Suppressor macrophage treated with lipopolysaccharide for 1 hour (primary cell): ENCODE results near the gene TMEM30B.
A peak's percentile ranks its signal among the peaks of the same experiment; 100 is the strongest.

Experiments
- DNase-seq, 3 donors: peaks; one replicate each; pipeline ENCODE4 v3.0.0-alpha.2; 2020 to 2022

Gene TMEM30B

DNA sequence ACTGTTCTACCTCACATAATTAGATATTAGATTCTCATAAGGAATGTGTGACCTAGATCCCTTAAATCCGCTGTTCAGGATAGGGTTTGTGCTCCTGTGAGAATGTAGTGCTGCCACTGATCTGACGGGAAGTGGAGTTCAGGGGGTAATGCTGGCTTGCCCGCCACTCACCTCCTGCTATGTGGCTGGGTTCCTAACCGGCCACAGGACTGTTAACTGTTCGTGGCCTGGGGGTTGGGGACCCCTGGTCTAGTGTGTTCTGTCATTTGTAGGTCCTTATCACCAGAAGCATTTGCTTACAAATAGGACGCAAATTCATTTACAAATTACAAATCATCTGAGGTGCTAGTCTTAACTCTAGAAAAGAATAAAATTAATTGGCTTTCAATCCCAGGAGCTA is 16.4 kb upstream of the TMEM30B start:
- DNase-seq = no peak

DNA sequence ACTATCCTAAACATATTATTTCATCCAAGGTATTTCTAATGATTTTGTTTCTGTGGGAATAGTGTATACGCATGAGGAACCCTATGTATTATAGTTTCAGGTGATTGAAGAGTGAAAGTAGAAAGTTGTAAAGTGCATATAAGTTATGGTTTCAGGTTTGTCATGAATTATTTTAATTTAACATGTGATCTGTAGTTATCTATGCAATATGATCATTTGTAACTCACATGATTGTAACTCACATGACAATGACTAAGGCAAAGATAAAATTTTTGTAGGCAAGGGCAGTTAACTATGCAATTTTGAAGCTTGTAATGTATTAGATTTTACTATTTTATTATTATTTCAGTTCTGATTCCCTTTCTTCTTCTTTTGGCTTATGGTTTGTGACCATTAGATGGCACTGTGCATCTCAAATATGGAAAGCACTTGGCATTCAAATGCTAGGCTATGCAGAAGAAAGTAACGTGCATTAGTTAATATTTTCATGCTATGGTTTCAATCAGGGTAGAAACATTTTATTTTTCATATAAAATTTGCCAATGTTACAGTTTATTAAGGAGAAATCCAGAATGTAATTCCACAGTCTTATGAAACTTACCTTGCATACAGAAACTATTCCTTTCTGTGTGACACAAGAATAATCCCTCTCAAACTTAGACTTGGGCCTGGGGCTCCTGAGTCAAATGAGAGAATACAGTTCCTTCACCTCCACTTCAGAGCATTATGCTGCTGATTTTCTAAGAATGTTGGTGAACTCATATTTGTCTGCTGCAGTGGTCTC is 15.8 kb upstream of the TMEM30B start:
- DNase-seq = peak; percentile 58 to 76 (median 69)

DNA sequence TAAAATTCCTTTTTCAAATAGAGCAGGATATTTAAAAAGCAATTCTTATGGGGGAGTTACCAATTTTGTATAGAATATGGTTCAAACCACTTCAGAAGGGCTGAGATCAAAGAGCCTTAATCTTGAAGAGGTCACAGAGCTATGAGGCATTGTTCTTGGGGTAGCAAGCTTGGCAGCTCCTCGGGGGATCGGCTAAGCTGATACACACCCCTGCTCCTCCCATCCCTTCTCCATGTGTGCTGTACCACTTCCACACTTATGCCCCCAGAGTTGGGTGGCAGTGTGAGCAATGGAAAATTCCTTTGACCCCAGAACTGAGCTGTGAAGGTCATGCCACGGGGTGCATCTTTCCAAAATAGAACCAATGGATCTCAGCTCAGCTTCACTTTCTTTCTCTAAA is 15.0 kb upstream of the TMEM30B start:
- DNase-seq = no peak

DNA sequence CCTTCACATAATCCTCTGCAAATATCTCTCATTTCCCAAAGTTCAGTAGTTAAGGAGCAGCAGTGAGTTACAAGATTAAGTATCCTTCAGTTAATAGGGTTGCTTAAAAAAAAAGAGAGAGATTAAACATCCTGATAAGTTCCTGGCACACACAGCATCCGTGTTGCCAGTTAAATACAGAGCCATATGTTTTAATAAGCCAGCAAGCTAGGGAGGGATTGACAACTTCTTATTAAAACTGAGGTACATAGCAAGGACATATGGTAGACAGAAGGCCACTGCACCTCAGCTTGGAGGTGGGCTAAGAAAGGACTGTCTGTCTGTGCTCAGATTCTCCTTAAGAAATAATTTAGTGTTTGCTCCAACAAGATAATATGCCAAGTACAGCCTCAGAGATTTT is 9.6 kb upstream of the TMEM30B start:
- no peak for DNase-seq

DNA sequence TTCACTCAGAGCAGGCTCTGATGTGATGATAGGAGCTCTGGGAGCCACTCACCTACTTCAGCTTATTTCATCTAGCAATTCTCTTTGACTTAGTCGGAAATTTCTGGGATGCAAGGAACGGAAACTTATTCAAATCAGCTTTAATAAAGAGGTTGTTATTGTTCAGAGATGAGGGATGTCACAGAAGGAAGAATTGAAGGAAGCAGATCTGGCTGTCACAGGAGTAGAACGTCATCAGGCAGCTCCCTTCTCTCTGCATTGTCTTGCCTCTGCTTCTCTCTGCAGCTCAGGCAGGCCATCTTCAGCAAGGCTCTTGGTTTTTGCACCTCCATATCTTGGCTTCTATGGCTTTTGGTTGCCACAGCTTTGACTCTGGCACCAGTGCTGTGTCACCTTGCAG is 7.6 kb upstream of the TMEM30B start:
- DNase-seq = no peak

DNA sequence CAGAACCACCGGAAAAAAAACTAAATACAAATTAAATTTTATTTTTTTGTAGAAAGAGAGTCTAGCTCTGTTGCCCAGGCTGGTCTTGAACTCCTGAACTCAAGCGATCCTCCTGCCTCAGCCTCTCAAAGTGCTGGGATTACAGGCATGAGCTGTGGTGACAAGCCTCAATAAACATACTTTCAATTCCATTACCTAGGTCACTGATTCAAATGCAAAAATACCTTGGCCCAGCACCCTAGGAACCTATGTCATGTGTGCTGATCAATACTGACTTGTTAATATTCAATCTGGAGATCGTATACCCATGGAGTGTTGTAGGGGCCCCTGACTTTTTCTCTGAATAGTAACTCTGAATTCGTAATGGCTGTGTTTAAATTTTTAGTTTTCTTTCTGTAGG is 7.1 kb upstream of the TMEM30B start:
- no peak for DNase-seq

DNA sequence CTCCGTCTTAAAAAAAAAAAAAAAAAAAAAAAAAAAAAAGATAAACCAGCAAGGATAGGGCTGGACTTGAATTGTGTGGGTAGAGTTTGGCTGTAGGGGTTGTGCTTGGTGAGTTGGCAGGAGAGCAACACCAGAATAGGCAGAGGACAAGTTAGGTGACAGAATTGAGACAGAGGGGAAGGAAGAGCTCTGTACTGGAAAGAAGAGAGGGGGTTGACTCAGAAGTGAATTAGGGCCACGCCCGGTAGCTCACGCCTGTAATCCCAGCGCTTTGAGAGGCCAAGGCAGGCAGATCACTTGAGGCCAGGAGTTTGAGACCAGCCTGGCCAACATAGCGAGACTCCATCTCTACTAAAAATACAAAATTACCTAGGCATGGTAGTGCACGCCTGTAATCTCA is 6.1 kb upstream of the TMEM30B start:
- no peak for DNase-seq

DNA sequence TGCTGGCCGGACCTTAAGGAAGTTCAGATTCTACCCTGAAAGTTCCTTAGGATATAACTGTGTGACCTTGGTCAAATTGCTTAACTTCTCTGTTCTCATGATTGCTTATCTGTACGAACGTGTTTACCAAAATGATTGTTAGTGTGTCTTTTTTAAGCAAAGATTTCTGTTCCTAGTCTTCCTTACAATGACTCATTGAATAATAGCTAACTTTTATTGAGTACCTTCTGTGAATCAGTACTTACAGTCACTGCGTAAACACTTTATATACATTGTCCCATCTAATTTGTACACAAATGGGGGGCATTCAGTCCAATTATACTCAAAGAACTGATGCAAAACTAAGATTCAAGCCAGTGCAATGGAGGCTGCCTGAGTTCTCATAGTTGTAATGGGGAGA is 4.2 kb upstream of the TMEM30B start:
- DNase-seq = no peak

DNA sequence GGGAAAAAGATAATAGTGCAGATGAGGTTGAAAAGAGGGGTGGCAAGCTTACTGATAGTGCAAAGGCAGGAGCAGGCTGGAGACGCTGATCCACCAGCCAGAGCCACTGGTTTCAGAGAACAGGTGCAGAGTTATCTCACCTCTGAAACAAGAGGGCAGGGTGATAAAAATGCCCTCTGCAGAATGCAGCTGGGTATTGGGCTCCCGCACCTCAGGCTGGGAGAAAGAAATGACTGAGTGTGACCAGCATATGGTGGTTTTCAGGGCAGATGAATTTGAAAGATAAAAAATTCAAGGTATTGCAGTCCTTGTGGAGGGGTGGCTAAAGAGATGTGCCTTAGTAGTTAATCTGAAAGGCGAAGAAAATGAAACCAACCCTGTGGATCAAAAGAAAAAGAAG is 2.9 kb upstream of the TMEM30B start:
- no peak for DNase-seq

DNA sequence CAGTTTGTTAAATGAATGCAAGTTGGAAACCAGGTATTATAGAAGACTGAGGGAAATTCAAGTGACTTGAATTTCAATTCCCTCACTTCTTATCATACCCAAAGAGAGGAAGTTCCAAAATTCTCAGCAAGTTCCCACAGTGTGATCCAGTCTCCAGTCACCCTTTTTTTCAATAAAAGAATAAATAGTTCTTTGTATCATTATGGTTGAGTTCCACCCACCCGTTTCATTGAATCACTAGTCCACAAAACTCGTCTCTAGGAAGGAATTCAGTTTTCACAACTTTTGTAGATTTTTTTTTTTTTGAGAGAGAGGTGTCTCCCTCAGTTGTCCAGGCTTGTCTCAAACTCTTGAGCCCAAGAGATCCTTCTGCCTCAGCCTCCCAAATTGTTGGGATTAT is 1.6 kb upstream of the TMEM30B start:
- no peak for DNase-seq

DNA sequence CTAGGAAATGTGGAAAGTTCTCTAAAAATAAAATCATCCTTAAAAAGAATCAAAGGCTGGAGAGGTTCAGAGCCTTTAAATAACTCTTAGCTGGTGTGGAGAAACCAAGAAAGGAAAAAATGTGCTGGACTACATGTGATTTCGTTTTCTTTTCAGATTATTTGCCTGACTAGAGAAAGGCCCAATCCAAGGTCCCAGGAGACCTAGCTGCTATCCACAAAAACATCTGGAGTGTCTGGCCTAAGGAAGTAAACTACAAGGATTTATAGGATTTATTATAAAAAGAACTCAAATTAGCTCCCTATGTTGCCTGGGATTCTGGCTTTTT is 774 bp upstream of the TMEM30B start:
- no peak for DNase-seq

DNA sequence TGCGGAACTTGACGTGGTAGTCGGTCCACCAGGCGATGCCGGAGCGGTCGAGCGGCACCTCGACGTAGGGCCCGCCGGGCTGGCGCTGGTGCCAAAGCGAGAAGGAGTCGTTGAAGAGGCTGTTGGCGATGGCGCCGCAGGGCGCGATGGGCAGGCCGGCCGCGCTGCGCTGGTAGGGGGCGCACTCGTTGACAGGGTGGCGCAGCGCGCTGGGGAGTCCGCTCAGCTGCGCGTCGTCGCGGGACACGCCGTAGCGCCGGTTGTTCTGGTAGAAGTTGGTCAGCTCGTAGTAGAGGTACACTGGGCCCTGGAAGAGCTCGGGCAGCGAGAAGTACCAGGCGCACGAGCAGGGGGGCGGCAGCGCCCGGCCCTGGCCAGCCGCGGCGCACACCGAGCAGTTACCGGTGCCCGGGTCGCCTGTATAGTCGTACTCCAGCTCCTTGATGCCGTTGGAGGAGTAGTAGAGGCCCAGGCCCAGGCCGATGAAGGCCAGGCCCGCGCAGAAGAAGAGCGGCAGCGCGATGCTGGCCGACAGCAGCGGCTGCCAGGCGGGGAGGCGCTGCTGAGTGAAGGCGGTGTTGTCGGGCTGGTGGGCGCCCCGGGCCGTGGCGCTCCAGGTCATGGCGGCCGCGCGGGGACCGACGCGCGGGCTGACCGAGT is 482 bp downstream of the TMEM30B start:
- peak; percentile 45 to 82 (median 65) for DNase-seq

DNA sequence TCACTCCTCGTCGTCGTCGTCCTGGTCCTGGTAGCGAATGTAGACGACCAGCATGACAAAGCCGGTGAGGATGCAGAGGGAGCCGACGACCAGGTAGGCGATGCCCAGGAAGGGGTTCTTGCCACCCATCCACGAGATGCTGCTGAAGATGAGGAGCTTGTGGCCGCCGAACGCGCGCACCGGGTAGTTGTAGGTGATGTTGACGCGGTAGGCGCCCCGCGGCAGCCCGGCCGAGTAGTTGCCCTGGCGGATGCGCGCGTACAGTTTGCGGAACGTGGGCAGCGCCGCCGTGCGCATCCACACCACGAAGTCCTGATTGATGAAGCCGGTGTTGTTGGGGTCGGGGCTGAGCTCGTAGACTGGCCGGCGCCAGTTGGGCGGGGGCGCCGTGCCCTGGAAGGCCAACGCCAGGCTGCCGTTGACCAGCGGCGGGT is 1.0 kb downstream of the TMEM30B start:
- no peak for DNase-seq

DNA sequence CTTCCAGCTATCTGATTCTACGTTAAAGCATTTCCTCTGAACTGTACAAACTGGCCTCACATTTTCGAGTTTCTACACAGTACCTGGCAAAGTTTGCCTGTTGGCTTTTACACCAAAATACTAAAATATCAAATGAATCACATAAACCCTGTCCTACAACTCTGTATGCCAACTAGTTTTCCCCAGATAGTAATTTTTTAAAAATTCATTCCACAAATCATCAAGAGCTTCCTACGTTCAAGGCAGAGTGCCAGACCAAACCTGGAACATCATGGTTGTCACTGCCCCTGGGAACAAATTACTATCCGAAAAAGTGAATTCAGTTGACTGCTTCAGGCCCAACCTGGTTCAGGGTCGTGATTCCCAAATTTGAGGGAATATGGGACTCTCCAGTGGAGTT is 2.1 kb downstream of the TMEM30B start:
- DNase-seq = no peak

DNA sequence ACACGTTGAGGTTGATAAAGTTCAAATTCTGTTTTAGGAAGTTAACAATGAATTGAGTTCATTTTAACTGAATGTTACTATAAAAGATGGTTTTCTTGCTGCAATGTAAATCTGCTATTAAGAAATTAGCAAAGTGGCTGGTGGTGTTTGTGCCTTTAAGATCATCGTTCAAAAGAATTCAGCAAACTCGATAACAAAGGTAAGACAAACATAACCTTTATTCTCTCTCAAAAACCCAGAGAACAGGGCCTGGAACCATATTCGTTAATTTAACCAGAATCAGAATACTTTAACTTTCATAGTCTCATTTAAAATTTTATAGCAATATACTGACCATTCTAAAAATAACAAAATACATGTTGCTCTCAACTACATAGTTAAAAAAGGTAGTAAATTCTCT is 3.4 kb downstream of the TMEM30B start:
- DNase-seq = no peak

DNA sequence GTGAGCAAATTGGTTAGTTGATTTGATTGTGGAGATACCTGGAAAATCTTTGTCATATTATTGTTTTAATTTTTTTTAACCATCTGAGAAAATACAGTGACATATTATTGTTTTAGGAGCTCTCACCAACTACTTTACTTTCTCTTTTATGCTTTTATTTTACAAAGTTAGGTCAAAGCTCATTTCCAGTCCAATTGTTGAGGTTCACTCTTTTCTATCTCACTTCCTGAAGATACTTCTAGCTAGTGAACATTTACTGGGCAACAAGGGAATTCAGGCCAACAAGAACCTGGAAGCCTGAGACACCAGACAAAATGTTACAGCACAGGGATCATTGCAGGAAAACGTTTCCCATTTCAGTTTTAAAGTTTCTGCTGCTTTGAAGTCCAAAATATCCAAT is 3.9 kb downstream of the TMEM30B start:
- no peak for DNase-seq

DNA sequence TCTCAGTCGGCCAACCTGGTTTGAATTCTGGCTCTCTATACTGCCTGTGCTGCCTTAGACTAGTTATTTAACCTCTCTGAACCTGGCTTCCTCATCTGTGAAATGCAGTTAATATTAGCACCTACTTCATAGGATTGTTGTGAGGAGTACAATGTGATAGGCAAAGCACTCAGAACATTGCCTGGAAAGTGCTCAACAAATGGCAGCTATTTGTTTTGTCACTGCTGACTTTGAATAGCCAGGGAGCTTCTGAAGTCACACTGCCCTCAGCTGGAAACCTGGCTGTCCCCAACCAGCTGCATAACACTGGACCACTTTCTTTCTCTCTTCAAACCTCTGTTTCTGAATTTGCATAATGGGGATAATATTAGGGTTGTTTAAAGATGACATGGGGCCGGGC is 9.6 kb downstream of the TMEM30B start:
- no peak for DNase-seq

DNA sequence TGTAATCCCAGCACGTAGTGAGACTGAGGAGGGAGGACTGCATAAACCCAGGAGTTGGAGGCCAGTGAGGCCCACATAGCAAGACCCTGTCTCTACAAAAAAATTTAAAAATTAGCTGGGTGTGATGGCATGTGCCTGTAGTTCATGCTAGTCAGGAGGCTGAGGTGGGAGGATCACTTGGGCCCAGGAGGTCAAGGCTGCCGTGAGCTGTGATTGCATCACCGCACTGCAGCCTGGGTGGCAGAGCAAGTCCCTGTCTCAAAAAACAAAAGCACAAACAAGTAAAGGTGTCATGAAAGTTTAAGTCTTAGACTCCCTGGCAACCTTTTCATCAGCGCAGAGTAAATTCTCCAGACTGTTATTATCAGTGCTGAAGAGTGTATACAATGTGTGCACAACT is 10.4 kb downstream of the TMEM30B start:
- no peak for DNase-seq

DNA sequence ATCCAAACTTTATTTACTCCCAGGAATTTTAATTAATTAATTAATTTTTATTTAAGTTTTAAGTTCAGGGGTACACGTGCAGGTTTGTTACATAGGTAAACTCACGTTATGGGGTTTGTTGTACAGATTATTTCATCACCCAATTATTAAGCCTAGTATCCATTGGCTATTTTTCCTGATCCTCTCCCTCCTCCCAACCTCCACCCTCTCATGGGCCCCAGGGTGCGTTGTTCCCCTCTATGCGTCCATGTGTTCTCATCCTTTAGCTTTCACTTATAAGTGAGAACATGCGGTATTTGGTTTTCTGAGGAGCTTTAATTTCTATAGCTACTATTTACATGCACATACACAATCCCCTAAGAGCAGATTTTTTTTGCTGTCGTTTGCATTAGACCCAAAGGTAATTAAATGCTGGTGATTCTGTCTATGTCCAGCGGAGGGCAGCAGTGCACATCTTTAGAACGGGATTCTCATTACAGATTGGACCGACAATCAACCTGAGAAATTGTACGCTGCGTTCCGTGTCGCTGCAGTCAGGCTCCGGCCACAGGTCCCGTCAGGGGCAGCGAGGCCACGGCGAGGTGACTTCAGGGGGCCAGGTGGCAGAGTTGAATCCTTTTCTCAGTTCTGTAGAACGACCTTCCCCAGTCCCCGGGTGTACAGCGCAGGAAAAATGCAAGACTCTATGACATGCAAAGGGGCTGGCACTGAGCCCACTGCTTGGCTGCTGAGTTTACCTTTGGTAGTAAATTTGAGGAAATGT is 11.6 kb downstream of the TMEM30B start:
- DNase-seq = peak; percentile 80 to 85 (median 81)

DNA sequence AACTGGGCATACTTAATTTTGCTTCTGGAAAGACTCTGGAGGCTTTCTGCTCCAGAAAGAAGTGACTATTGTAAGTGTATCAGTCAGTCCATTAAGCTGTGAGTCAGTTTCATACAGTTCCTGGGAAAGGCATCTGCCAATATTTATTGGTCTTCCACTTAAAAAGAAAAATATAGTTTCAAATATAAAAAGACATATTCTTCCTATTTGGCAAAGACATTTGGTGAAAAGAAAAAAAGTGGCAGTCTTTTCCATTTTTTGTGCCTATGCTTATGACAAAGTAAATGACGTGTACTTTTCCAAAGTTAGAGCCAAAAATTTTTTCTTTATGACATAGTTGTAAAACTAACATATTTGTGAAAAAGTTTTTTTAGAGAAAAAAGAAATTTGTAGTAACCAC is 12.3 kb downstream of the TMEM30B start:
- DNase-seq = no peak

DNA sequence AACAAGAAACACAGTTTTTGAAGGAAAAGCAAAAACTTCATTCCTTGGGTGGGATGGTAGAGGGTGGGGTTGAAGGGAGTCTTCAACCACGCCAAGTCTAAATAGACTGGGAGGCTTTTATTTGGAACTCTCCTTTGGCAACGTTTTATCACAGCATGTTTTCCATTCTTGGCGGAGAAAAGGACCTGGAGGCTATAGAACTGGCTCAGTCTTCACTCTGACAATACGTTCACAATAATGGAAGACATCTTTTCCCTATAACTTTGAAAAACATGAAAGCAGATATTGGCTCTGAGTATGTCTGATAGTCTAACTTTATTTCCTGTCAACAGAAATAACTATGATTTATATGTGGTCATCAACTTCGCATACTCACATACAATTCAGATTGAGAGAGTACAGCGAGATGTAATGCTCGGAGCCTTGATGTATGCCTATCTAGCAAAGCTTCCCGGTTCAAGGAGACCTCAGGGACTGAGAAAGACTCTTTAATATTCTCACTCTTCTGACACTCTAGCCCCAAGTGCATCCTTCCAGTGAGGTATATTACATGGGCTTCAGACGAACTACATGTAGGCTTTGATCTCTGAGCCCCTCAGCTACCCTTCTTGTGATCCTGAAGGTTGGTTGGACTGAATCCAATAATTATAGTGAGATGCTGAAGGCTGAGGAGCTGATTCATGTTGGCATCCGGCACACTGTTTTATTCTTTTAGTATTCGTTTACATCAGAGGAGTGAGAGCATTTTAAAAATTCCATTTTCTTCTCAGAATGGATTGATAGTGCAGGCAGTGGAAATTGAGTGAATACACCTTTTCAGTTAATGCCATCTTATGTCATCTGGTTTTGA is 14.0 kb downstream of the TMEM30B start:
- no peak for DNase-seq

DNA sequence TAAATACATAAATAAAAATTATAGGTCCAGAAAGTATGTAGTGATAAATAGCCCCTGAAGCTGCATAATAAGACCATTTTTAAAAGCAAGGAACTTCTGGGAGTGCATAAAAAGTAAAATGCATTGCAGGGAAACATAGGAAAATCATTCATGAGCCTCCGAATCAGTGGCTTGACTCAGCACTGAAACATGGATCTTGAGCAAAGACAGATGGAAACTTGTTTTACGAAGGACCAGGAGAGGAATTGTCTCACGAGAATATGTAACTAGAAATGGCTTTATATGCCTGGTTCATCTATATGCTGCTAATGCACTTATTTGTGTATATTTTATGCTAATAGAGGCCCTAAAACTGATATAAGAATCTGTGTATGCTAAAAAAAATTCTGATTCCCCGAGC is 14.7 kb downstream of the TMEM30B start:
- DNase-seq = no peak

DNA sequence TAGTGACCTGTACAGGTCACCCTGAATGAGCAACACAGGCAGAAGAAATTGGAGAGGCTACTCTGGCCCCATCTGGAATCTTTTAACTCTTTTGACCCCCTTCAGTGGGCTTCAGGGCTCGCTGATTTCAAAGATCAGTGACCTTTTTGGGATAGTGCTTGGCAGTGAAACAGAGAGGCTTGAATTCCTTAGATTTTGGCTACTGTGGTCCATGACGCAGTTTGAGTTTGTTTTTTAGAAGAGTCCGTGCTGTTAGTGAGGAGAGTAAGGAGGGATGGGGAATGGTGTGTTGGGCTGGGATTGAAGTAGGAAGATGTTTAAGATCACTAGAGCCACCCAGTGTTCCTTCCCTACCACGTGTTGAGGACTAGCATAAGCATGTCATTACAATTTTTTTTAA is 16.5 kb downstream of the TMEM30B start:
- DNase-seq = no peak
